Right ventricle myocardium inferior (tissue), 1 donor: Measurements from ENCODE around the gene CEND1. TPM values are rescaled to one million over a fixed set of nuclear protein-coding genes. Genes with fewer than 3 reads are reported as not detected.
"Not testable (repeated sequence)": the region's sequence is repeated elsewhere in the genome, so short reads cannot be mapped to it uniquely, and the experiment has no call there.

Experiments used
- ATAC-seq: fragments of 200-7000 bp; cut with Tn5 transposase; one replicate; pipeline ENCODE4 v1.9.1; 2020; ENCODE audit warnings: mild to moderate bottlenecking, moderate library complexity
- DNase-seq: peaks from one replicate; pipeline ENCODE4 v3.0.0; 2021; ENCODE audit errors: missing footprints
- intact Hi-C: fragments of 100-400 bp; cut with DNase I; formaldehyde crosslinking; loops from one replicate; pipeline ENCODE4 v1.11.0; 2022
- total RNA-seq: library from RNA; stranded (reverse); fragmentation: NEBNext Ultra II Directional; extraction: Animal tissue kit (Norgen Biotek cat#: 25700); gene quantifications from one replicate; pipeline ENCODE4 v1.2.1, GENCODE V29; 2021
- donor health status: DM: no; HTN: yes; CAD: no; lungs with severe emphysema.

Gene CEND1
- total RNA-seq, 1 donor from 2014 or later = not detected

- ATAC-seq = peak; percentile 27
- intact Hi-C loops = no loop called here
- DNase-seq = no peak
Measured at GRCh38 chr11:746289-747157, 43.4 kb downstream of the CEND1 start.

- intact Hi-C loops = no loop called here
- no peak for ATAC-seq
- DNase-seq = no peak
Measured at GRCh38 chr11:745428-745827, 44.5 kb downstream of the CEND1 start.

- intact Hi-C loops = no loop called here
Measured at GRCh38 chr11:742571-743201, 47.2 kb downstream of the CEND1 start.

GRCh38 chr11:742156-742546 is 47.7 kb downstream of the CEND1 start:
- no peak for ATAC-seq
- intact Hi-C loops = no loop called here
- no peak for DNase-seq

More at GRCh38 chr11:742571-743201, 47.2 kb downstream of the CEND1 start:
- no peak for DNase-seq
- ATAC-seq = no peak

- intact Hi-C loops, ATAC-seq, DNase-seq: not testable (repeated sequence)
Measured at GRCh38 chr11:737899-738298, 52.0 kb downstream of the CEND1 start.

- no peak for ATAC-seq
- intact Hi-C loops = no loop called here
- no peak for DNase-seq
Measured at GRCh38 chr11:737366-737765, 52.5 kb downstream of the CEND1 start.

Other genes with a start within 250 kb of the CEND1 start
- 0.14 TPM for gene LMNTD2, start 229.4 kb downstream of the CEND1 start, total RNA-seq
- gene RASSF7, start 229.1 kb downstream of the CEND1 start, total RNA-seq = 3.9 TPM
- gene PHRF1, start 213.6 kb downstream of the CEND1 start, total RNA-seq = 16.6 TPM
- gene IRF7, start 174.1 kb downstream of the CEND1 start, total RNA-seq = 13.2 TPM
- gene CDHR5, start 165.1 kb downstream of the CEND1 start, total RNA-seq = not detected
- gene SCT, start 162.9 kb downstream of the CEND1 start, total RNA-seq = not detected
- gene DRD4, start 152.8 kb downstream of the CEND1 start, total RNA-seq = 0.16 TPM
- gene DEAF1, start 94.9 kb downstream of the CEND1 start, total RNA-seq = 20.6 TPM
- 9.9 TPM for gene TMEM80, start 94.3 kb downstream of the CEND1 start, total RNA-seq
- 7.7 TPM for gene EPS8L2, start 83.9 kb downstream of the CEND1 start, total RNA-seq
- 102 TPM for gene TALDO1, start 42.6 kb downstream of the CEND1 start, total RNA-seq
- 18.3 TPM for gene GATD1, start 12.6 kb downstream of the CEND1 start, total RNA-seq
- gene SLC25A22, start 8.2 kb upstream of the CEND1 start, total RNA-seq = 2.6 TPM
- gene PIDD1, start 15.1 kb upstream of the CEND1 start, total RNA-seq = 7.2 TPM
- gene RPLP2, start 19.9 kb upstream of the CEND1 start, total RNA-seq = 1,110 TPM
- gene PNPLA2, start 28.8 kb upstream of the CEND1 start, total RNA-seq = 321 TPM
- gene CRACR2B, start 37.8 kb upstream of the CEND1 start, total RNA-seq = 24.3 TPM
- gene CD151, start 42.9 kb upstream of the CEND1 start, total RNA-seq = 462 TPM
- gene POLR2L, start 52.4 kb upstream of the CEND1 start, total RNA-seq = 298 TPM
- gene TSPAN4, start 52.8 kb upstream of the CEND1 start, total RNA-seq = 43.8 TPM
- 49.4 TPM for gene CHID1, start 120.7 kb upstream of the CEND1 start, total RNA-seq
- gene AP2A2, start 135.8 kb upstream of the CEND1 start, total RNA-seq = 51.7 TPM
- not detected for gene MUC6, start 246.6 kb upstream of the CEND1 start, total RNA-seq